ENCODE results near the gene PPM1D.
"Not testable (repeated sequence)": the region's sequence is repeated elsewhere in the genome, so short reads cannot be mapped to it uniquely, and the experiment has no call there.

The PPM1D gene

DNA sequence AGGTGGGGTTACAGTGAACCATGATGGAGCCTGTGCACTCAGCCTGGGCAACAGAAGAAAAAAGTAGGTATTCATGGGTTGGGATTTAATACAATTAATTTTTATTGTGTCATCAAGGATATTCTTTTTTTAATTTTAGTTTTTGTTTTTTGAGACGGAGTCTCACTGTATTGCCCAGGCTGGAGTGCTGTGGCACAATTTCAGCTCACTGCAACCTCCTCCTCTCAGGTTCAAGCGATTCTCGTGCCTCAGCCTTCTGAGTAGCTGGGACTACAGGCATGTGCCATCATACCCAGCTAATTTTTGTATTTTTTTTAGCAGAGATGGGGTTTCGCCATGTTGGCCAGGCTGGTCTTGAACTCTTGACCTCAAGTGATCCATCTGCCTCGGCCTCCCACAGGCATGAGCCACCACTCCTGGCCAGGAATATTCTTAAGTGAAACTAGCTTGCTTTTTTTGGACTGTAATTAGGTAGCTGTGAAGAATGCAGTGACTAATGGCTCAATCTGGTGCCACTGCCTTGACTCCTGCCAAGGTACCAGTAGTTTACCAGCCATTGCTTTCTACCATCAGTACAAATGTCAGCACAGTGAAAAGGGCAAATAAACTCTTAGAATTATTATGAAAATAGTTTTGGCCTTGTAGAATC lies 4.8 kb downstream of the PPM1D start:
- DNase-seq (ENCODE audit: low read depth in 1 of 2, low spot score in 1 of 2), result no peak
- TF ChIP-seq, protein P1, sequence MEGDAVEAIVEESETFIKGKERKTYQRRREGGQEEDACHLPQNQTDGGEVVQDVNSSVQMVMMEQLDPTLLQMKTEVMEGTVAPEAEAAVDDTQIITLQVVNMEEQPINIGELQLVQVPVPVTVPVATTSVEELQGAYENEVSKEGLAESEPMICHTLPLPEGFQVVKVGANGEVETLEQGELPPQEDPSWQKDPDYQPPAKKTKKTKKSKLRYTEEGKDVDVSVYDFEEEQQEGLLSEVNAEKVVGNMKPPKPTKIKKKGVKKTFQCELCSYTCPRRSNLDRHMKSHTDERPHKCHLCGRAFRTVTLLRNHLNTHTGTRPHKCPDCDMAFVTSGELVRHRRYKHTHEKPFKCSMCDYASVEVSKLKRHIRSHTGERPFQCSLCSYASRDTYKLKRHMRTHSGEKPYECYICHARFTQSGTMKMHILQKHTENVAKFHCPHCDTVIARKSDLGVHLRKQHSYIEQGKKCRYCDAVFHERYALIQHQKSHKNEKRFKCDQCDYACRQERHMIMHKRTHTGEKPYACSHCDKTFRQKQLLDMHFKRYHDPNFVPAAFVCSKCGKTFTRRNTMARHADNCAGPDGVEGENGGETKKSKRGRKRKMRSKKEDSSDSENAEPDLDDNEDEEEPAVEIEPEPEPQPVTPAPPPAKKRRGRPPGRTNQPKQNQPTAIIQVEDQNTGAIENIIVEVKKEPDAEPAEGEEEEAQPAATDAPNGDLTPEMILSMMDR (IDR thresholded peaks at IDR 0.05; ENCODE audit: insufficient read depth, low read length), result no peak
- no peak for TF ChIP-seq REST (IDR thresholded peaks at IDR 0.05; ENCODE audit: insufficient replicate concordance, low read depth)
- no peak for TF ChIP-seq POLR2AphosphoS5 (IDR thresholded peaks at IDR 0.05; ENCODE audit: low read depth)
- no peak for TF ChIP-seq GABPA (IDR thresholded peaks at IDR 0.05; ENCODE audit: low read depth)
- no peak for TF ChIP-seq SPI1 (IDR thresholded peaks at IDR 0.05; ENCODE audit: borderline replicate concordance, low read depth)
- no peak overlapping the region for H3K4me3 ChIP-seq (replicated peaks; ENCODE audit: insufficient read depth, low read length)
- H3K27me3 ChIP-seq (ENCODE audit: insufficient read depth, poor library complexity, severe bottlenecking), result no peaks in the 10 kb centered on the region
- H3K27ac ChIP-seq (replicated peaks), result no peak overlapping the region

GRCh38 chr17:60606036-60606435 lies 6.0 kb downstream of the PPM1D start:
- DNase-seq (ENCODE audit: low read depth in 1 of 2, low spot score in 1 of 2), result no peak
- no peaks in the 10 kb centered on the region for H3K27me3 ChIP-seq (ENCODE audit: insufficient read depth, poor library complexity, severe bottlenecking)
- no peak overlapping the region for H3K27ac ChIP-seq (replicated peaks)
- no peak overlapping the region for H3K4me3 ChIP-seq (replicated peaks; ENCODE audit: insufficient read depth, low read length)
- no peak for TF ChIP-seq SPI1 (IDR thresholded peaks at IDR 0.05; ENCODE audit: borderline replicate concordance, low read depth)
- no peak for TF ChIP-seq REST (IDR thresholded peaks at IDR 0.05; ENCODE audit: insufficient replicate concordance, low read depth)

- DNase-seq (ENCODE audit: low read depth in 1 of 2, low spot score in 1 of 2), result no peak
- no peak for TF ChIP-seq SPI1 (IDR thresholded peaks at IDR 0.05; ENCODE audit: borderline replicate concordance, low read depth)
- TF ChIP-seq, protein P1 (IDR thresholded peaks at IDR 0.05; ENCODE audit: insufficient read depth, low read length), result no peak
- Histone ChIP-seq H3K27me3 (ENCODE audit: insufficient read depth, poor library complexity, severe bottlenecking) (no peaks in the 10 kb centered on the region), H3K4me3 (replicated peaks; ENCODE audit: insufficient read depth, low read length) (no peak overlapping the region), H3K27ac (replicated peaks) (no peak overlapping the region)
Measured at GRCh38 chr17:60610473-60610872, 10.5 kb downstream of the PPM1D start.

- not testable (repeated sequence) for DNase-seq (ENCODE audit: low read depth in 1 of 2, low spot score in 1 of 2); H3K27ac ChIP-seq (replicated peaks); H3K4me3 ChIP-seq (replicated peaks; ENCODE audit: insufficient read depth, low read length); H3K27me3 ChIP-seq (ENCODE audit: insufficient read depth, poor library complexity, severe bottlenecking)
Measured at GRCh38 chr17:60611321-60611720, 11.3 kb downstream of the PPM1D start.

DNA sequence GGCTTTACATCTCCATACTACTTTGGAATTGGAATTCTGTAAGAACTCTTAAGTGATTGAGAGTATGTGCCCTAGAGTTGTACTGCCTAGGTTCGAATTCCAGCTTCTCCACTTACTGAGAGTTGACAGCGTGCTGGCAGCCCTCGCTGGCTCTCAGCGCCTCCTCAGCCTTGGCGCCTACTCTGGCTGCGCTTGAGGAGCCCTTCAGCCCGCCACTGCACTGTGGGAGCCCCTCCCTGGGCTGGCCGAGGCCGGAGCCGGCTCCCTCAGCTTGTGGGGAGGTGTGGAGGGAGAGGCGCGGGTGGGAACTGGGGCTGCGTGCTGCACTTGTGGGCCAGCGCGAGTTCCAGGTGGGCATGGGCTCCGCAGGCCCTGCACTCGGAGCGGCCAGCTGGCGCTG lies 13.3 kb downstream of the PPM1D start:
- TF ChIP-seq REST (IDR thresholded peaks at IDR 0.05; ENCODE audit: insufficient replicate concordance, low read depth), result no peak
- TF ChIP-seq GABPA (IDR thresholded peaks at IDR 0.05; ENCODE audit: low read depth), result no peak
- no peak for TF ChIP-seq SPI1 (IDR thresholded peaks at IDR 0.05; ENCODE audit: borderline replicate concordance, low read depth)
- TF ChIP-seq POLR2AphosphoS5 (IDR thresholded peaks at IDR 0.05; ENCODE audit: low read depth), result no peak
- TF ChIP-seq, protein P1 (IDR thresholded peaks at IDR 0.05; ENCODE audit: insufficient read depth, low read length), result no peak
- no peak overlapping the region for H3K27ac ChIP-seq (replicated peaks)
- DNase-seq (ENCODE audit: low read depth in 1 of 2, low spot score in 1 of 2), result no peak
- no peak overlapping the region for H3K4me3 ChIP-seq (replicated peaks; ENCODE audit: insufficient read depth, low read length)
- H3K27me3 ChIP-seq (ENCODE audit: insufficient read depth, poor library complexity, severe bottlenecking), result no peaks in the 10 kb centered on the region

DNA sequence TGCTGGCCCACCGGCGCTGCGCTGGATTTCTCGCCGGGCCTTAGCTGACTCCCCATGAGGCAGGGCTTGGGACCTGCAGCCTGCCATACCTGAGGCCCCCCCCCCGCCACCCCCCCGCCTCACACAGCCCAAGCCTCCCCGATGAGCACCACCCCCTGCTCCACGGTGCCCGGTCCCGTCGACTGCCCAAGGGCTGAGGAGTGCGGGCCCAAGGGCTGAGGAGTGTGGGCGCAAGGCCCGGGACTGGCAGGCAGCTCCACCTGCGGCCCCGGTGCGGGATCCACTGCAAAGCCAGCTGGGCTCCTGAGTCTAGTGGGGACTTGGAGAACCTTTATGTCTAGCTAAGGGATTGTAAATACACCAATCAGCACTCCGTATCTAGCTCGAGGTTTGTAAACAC lies 13.8 kb downstream of the PPM1D start:
- DNase-seq (ENCODE audit: low read depth in 1 of 2, low spot score in 1 of 2); H3K4me3 ChIP-seq (replicated peaks; ENCODE audit: insufficient read depth, low read length); H3K27ac ChIP-seq (replicated peaks); H3K27me3 ChIP-seq (ENCODE audit: insufficient read depth, poor library complexity, severe bottlenecking): not testable (repeated sequence)
